ENCODE measurements around the gene RND2. TPM values are rescaled to one million over a fixed set of nuclear protein-coding genes. Genes with fewer than 3 reads are reported as not detected.

Gene RND2
- total and polyA plus RNA-seq, 9 of the 15 experiments (the other 6 are each of a cell fraction or from before 2014, with no cell fraction given) = 0.15 to 1.9 (median 0.98) TPM

DNA sequence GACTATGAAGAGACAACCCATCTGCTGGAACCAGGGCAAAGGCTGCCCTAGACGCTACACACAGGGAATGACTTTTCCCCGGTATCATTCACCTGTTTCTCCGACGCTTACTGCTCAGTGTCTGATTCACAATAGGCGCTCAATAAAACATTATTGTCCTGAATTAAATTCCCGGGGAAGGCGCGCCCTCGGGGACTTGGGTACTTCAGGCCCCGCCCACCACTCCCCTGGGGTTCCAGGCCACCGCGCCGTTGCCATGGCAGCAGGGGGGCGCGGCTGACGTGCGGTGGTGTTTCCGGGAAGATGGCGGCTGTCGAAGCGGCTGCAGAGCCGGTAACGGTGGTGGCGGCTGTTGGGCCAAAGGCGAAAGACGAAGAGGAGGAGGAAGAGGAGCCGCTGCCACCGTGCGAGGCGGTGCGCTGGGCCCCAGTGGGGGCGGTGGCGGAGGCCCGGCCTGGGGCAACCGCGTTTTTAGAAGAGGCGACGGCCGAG, 44.7 kb upstream of the RND2 start, which contains the start of gene RUNDC1 (continued):
- TF ChIP-seq, protein P1, sequence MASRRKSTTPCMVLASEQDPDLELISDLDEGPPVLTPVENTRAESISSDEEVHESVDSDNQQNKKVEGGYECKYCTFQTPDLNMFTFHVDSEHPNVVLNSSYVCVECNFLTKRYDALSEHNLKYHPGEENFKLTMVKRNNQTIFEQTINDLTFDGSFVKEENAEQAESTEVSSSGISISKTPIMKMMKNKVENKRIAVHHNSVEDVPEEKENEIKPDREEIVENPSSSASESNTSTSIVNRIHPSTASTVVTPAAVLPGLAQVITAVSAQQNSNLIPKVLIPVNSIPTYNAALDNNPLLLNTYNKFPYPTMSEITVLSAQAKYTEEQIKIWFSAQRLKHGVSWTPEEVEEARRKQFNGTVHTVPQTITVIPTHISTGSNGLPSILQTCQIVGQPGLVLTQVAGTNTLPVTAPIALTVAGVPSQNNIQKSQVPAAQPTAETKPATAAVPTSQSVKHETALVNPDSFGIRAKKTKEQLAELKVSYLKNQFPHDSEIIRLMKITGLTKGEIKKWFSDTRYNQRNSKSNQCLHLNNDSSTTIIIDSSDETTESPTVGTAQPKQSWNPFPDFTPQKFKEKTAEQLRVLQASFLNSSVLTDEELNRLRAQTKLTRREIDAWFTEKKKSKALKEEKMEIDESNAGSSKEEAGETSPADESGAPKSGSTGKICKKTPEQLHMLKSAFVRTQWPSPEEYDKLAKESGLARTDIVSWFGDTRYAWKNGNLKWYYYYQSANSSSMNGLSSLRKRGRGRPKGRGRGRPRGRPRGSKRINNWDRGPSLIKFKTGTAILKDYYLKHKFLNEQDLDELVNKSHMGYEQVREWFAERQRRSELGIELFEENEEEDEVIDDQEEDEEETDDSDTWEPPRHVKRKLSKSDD (conservative IDR thresholded peaks at IDR 0.05; ENCODE audit: low read length) = peak; percentile 81; the same call in 1 of the 2 replicates
- TF ChIP-seq, protein P2, sequence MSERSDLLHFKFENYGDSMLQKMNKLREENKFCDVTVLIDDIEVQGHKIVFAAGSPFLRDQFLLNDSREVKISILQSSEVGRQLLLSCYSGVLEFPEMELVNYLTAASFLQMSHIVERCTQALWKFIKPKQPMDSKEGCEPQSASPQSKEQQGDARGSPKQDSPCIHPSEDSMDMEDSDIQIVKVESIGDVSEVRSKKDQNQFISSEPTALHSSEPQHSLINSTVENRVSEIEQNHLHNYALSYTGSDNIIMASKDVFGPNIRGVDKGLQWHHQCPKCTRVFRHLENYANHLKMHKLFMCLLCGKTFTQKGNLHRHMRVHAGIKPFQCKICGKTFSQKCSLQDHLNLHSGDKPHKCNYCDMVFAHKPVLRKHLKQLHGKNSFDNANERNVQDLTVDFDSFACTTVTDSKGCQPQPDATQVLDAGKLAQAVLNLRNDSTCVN (CRISPR knock-in tag; IDR thresholded peaks at IDR 0.05) = no peak
- TF ChIP-seq MCM5 (IDR thresholded peaks at IDR 0.05; ENCODE audit: low read depth) (no peak), SREBF2 (CRISPR knock-in tag; IDR thresholded peaks at IDR 0.05) (no peak), POU5F1 (IDR thresholded peaks at IDR 0.05; ENCODE audit: borderline replicate concordance, low read depth, low read length, partially characterized antibody) (no peak), NR2F6 (CRISPR knock-in tag; IDR thresholded peaks at IDR 0.05) (no peak), KAT7 (CRISPR knock-in tag; IDR thresholded peaks at IDR 0.05; ENCODE audit: borderline replicate concordance) (no peak), ZNF12 (CRISPR knock-in tag; IDR thresholded peaks at IDR 0.05) (no peak; the same call in 1 of the 2 replicates), CSDE1 (IDR thresholded peaks at IDR 0.05) (peak in 1 of 2 experiments; percentile 92; a peak in 2 of 4 replicates), TFAM (CRISPR knock-in tag; conservative IDR thresholded peaks at IDR 0.05) (no peak), ZNF764 (CRISPR knock-in tag; IDR thresholded peaks at IDR 0.05; ENCODE audit: low read depth) (no peak), ZNF75A (CRISPR knock-in tag; IDR thresholded peaks at IDR 0.05) (no peak), ZNF695 (CRISPR knock-in tag; IDR thresholded peaks at IDR 0.05) (no peak), TAF15 (IDR thresholded peaks at IDR 0.05; ENCODE audit: low read depth, low read length) (no peak), RB1 (IDR thresholded peaks at IDR 0.05; ENCODE audit: low read depth) (no peak), ZKSCAN3 (CRISPR knock-in tag; IDR thresholded peaks at IDR 0.05) (no peak), ESRRA (IDR thresholded peaks at IDR 0.05; ENCODE audit: borderline replicate concordance, low read depth) (no peak), ZNF3 (CRISPR knock-in tag; IDR thresholded peaks at IDR 0.05) (no peak), NCOA6 (IDR thresholded peaks at IDR 0.05) (no peak), POLR2H (tag; IDR thresholded peaks at IDR 0.05; ENCODE audit: low read depth) (peak; percentile 23; the same call in 1 of the 2 replicates), ZNF41 (CRISPR knock-in tag; conservative IDR thresholded peaks at IDR 0.05) (no peak)
- TF ChIP-seq, protein P3, sequence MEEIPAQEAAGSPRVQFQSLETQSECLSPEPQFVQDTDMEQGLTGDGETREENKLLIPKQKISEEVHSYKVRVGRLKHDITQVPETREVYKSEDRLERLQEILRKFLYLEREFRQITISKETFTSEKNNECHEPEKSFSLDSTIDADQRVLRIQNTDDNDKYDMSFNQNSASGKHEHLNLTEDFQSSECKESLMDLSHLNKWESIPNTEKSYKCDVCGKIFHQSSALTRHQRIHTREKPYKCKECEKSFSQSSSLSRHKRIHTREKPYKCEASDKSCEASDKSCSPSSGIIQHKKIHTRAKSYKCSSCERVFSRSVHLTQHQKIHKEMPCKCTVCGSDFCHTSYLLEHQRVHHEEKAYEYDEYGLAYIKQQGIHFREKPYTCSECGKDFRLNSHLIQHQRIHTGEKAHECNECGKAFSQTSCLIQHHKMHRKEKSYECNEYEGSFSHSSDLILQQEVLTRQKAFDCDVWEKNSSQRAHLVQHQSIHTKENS (CRISPR knock-in tag; IDR thresholded peaks at IDR 0.05) = no peak

Data from K562 (cell line).